ENCODE measurements around the gene CFAP61.

CFAP61 gene

GRCh38 chr20:20174089-20174835 is 121.9 kb downstream of the CFAP61 start:
- no peaks in the 10 kb centered on the region for H3K36me3 ChIP-seq (ENCODE audit: insufficient read depth)
- TF ChIP-seq CTCF (conservative IDR thresholded peaks at IDR 0.05; ENCODE audit: low read depth, low read length) = no peak
- no peaks in the 10 kb centered on the region for H3K4me1 ChIP-seq (ENCODE audit: low read depth, poor library complexity, severe bottlenecking)
- no peak overlapping the region for H3K27ac ChIP-seq
- no peaks in the 10 kb centered on the region for H4K20me1 ChIP-seq (ENCODE audit: insufficient read depth)
- no peaks in the 10 kb centered on the region for H3K27me3 ChIP-seq (ENCODE audit: insufficient read depth, low read depth)
- H3K79me2 ChIP-seq (ENCODE audit: insufficient read depth, low read depth) = no peaks in the 10 kb centered on the region
- H3K4me2 ChIP-seq = no peak overlapping the region
- H3K4me3 ChIP-seq (IDR thresholded peaks at IDR 0.05; ENCODE audit: insufficient read depth, low read depth, low read length) = no peak overlapping the region
- no peak overlapping the region for H3K9ac ChIP-seq
- H2AFZ ChIP-seq (ENCODE audit: low read depth) = no peak overlapping the region

DNA sequence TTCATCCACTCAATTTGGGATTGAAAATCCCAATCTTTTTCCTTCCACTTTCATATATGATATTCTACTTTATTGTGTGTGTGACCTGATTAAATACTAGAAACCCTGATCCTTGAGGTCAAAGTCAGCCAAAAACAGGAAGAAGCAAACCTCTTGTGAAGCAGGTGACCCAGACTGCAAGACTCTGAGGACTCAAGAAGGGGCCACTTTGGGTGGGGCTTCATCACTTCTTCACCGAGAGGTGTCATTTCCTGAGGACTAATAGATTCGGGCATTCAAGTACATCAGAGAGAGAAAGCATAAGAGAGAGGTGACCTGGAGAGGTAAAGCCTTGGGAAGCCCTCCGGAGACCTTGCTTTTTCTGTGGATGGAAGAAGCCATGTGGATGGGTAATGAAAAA is 129.0 kb downstream of the CFAP61 start:
- H3K4me2 ChIP-seq = no peak overlapping the region
- no peak overlapping the region for H3K4me3 ChIP-seq (IDR thresholded peaks at IDR 0.05; ENCODE audit: insufficient read depth, low read depth, low read length)
- no peaks in the 10 kb centered on the region for H3K27me3 ChIP-seq (ENCODE audit: insufficient read depth, low read depth)
- TF ChIP-seq CTCF (conservative IDR thresholded peaks at IDR 0.05; ENCODE audit: low read depth, low read length) = no peak
- no peaks in the 10 kb centered on the region for H3K79me2 ChIP-seq (ENCODE audit: insufficient read depth, low read depth)
- no peaks in the 10 kb centered on the region for H4K20me1 ChIP-seq (ENCODE audit: insufficient read depth)
- no peak overlapping the region for H3K9ac ChIP-seq
- no peak overlapping the region for H3K27ac ChIP-seq
- no peaks in the 10 kb centered on the region for H3K4me1 ChIP-seq (ENCODE audit: low read depth, poor library complexity, severe bottlenecking)
- no peak overlapping the region for H2AFZ ChIP-seq (ENCODE audit: low read depth)
- H3K36me3 ChIP-seq (ENCODE audit: insufficient read depth) = no peaks in the 10 kb centered on the region

DNA sequence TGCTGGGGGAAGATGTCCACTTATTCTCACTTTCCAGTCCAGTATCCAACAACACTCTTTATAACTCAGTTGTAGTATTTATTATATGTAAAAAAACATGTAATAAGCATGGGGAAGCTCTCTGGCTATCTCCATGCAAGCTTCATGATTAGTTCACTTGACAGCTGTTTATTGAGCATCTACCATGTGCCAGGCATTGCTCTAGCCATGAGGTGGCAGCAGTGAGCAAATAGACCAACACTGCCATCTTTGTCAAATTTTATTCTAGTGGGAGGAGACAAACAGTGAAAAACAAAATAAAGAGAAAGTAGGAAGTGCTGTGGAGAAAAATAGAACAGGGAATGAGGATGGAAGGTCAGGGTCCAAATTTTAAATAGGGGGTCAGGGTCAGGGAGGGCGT is 131.8 kb downstream of the CFAP61 start:
- peak; percentile 69 for TF ChIP-seq CTCF (conservative IDR thresholded peaks at IDR 0.05; ENCODE audit: low read depth, low read length)
- Histone ChIP-seq H3K27me3 (ENCODE audit: insufficient read depth, low read depth) (no peaks in the 10 kb centered on the region), H3K9ac (no peak overlapping the region), H2AFZ (ENCODE audit: low read depth) (no peak overlapping the region), H3K4me1 (ENCODE audit: low read depth, poor library complexity, severe bottlenecking) (peaks cover 18% of the 10 kb centered on the region), H3K4me2 (no peak overlapping the region), H3K79me2 (ENCODE audit: insufficient read depth, low read depth) (no peaks in the 10 kb centered on the region), H3K36me3 (ENCODE audit: insufficient read depth) (no peaks in the 10 kb centered on the region), H3K27ac (no peak overlapping the region), H4K20me1 (ENCODE audit: insufficient read depth) (no peaks in the 10 kb centered on the region), H3K4me3 (IDR thresholded peaks at IDR 0.05; ENCODE audit: insufficient read depth, low read depth, low read length) (no peak overlapping the region)

DNA sequence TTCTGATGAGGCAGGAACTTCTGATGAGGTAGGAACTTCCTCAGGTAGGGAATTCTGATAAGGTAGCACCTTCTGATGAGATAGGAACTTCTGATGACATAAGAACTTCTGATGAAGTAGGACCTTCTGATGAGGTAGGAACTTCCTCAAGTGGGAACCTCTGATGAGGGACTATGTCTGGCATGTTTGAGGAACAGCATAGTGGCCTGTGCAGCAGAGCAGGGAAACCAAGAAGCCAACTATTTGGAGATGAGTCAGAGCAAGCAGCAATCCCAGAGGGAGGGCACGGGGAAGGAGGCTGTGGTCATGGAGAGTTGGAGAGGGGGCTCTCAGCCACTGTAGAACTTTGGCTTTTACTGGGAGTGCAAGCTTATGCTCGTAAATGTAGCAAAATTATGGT is 132.4 kb downstream of the CFAP61 start:
- no peak for TF ChIP-seq CTCF (conservative IDR thresholded peaks at IDR 0.05; ENCODE audit: low read depth, low read length)
- no peaks in the 10 kb centered on the region for H4K20me1 ChIP-seq (ENCODE audit: insufficient read depth)
- no peak overlapping the region for H3K27ac ChIP-seq
- H3K4me3 ChIP-seq (IDR thresholded peaks at IDR 0.05; ENCODE audit: insufficient read depth, low read depth, low read length) = no peak overlapping the region
- H3K27me3 ChIP-seq (ENCODE audit: insufficient read depth, low read depth) = no peaks in the 10 kb centered on the region
- peaks cover 24% of the 10 kb centered on the region for H3K4me1 ChIP-seq (ENCODE audit: low read depth, poor library complexity, severe bottlenecking)
- no peak overlapping the region for H3K4me2 ChIP-seq
- H3K79me2 ChIP-seq (ENCODE audit: insufficient read depth, low read depth) = no peaks in the 10 kb centered on the region
- no peaks in the 10 kb centered on the region for H3K36me3 ChIP-seq (ENCODE audit: insufficient read depth)
- no peak overlapping the region for H2AFZ ChIP-seq (ENCODE audit: low read depth)
- H3K9ac ChIP-seq = no peak overlapping the region

Data from KMS-11 (cell line).